ENCODE measurements around the gene ADAMTS20.

DNA sequence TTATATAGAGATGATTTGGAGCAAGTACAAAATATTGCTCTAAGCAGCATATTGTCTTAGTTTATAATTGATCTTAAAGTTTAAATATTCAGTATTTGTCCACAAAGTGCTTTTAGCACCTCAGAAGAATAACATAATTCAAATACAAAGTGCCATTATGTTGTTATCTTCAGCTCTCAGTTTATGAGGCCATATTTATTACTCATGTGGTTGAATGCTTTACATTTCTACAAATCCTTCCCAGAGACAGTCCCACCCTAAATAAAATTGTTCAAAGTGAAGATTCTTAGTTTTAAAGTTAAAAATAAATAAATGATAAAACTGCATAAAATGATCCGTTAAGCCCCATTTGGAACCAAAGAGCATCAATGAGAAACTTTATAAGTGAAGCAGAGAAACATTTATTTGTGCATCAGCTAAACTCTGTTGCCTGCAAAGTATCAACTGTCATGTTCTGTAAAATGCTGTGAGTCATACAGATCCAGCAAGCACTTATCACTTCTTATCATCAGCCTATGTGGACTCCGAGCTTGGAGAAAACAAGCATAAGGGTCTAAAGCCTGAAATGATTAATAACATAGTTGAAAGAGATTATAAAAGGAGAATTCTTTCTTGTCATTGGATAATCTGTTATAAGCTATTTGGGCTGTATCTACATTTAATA, 218.9 kb downstream of the ADAMTS20 start:
- TF ChIP-seq, protein P1, sequence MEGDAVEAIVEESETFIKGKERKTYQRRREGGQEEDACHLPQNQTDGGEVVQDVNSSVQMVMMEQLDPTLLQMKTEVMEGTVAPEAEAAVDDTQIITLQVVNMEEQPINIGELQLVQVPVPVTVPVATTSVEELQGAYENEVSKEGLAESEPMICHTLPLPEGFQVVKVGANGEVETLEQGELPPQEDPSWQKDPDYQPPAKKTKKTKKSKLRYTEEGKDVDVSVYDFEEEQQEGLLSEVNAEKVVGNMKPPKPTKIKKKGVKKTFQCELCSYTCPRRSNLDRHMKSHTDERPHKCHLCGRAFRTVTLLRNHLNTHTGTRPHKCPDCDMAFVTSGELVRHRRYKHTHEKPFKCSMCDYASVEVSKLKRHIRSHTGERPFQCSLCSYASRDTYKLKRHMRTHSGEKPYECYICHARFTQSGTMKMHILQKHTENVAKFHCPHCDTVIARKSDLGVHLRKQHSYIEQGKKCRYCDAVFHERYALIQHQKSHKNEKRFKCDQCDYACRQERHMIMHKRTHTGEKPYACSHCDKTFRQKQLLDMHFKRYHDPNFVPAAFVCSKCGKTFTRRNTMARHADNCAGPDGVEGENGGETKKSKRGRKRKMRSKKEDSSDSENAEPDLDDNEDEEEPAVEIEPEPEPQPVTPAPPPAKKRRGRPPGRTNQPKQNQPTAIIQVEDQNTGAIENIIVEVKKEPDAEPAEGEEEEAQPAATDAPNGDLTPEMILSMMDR (IDR thresholded peaks at IDR 0.05; ENCODE audit: low read depth, low read length) = no peak
- TF ChIP-seq POLR2A (IDR thresholded peaks at IDR 0.05; ENCODE audit: extremely low read depth, insufficient read length) (no peak), MYC (IDR thresholded peaks at IDR 0.05; ENCODE audit: low read depth, low read length) (no peak)
- TF ChIP-seq, protein P2, sequence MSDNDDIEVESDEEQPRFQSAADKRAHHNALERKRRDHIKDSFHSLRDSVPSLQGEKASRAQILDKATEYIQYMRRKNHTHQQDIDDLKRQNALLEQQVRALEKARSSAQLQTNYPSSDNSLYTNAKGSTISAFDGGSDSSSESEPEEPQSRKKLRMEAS (IDR thresholded peaks at IDR 0.05; ENCODE audit: low read depth, low read length) = no peak
